Activated CD4-positive, CD25-positive, alpha-beta regulatory T cell treated with anti-CD3 and anti-CD28 coated beads, Interleukin-2, amount 50 U/mL, for 72 hours (primary cell): Measurements from ENCODE around the gene INSM1.

Experiments
- DNase-seq: peaks from one replicate; pipeline ENCODE4 v3.0.0; 2021

Gene INSM1

GRCh38 chr20:20395903-20396568, 28.1 kb downstream of the INSM1 start:
- no peak for DNase-seq

GRCh38 chr20:20396794-20397193, 28.9 kb downstream of the INSM1 start:
- DNase-seq = no peak

- no peak for DNase-seq
Observed at GRCh38 chr20:20398123-20398522, 30.2 kb downstream of the INSM1 start.

GRCh38 chr20:20399531-20400500, 31.9 kb downstream of the INSM1 start:
- no peak for DNase-seq

- no peak for DNase-seq
Observed at GRCh38 chr20:20401991-20402390, 34.1 kb downstream of the INSM1 start.

- DNase-seq = no peak
Observed at GRCh38 chr20:20404633-20405032, 36.7 kb downstream of the INSM1 start.

GRCh38 chr20:20405623-20406022, 37.7 kb downstream of the INSM1 start:
- DNase-seq = no peak

GRCh38 chr20:20406306-20406705, 38.4 kb downstream of the INSM1 start:
- no peak for DNase-seq

- DNase-seq = no peak
Observed at GRCh38 chr20:20407891-20408805, 40.2 kb downstream of the INSM1 start.

GRCh38 chr20:20409331-20409730, 41.4 kb downstream of the INSM1 start:
- no peak for DNase-seq

- no peak for DNase-seq
Observed at GRCh38 chr20:20410678-20411077, 42.8 kb downstream of the INSM1 start.

GRCh38 chr20:20411402-20411801, 43.5 kb downstream of the INSM1 start:
- no peak for DNase-seq

- DNase-seq = no peak
Observed at GRCh38 chr20:20411836-20412235, 43.9 kb downstream of the INSM1 start.

GRCh38 chr20:20412750-20413149, 44.8 kb downstream of the INSM1 start:
- DNase-seq = no peak

- DNase-seq = no peak
Observed at GRCh38 chr20:20413810-20414281, 45.9 kb downstream of the INSM1 start.

GRCh38 chr20:20414640-20415220, 46.8 kb downstream of the INSM1 start:
- no peak for DNase-seq

- no peak for DNase-seq
Observed at GRCh38 chr20:20415321-20415720, 47.4 kb downstream of the INSM1 start.

- DNase-seq = no peak
Observed at GRCh38 chr20:20417876-20418676, 50.2 kb downstream of the INSM1 start.
